GM12801 (cell line): ENCODE data around the gene GRIK5.

ENCODE experiments used
- TF ChIP-seq, protein P1 (sequence below): IDR thresholded peaks from one replicate; pipeline ENCODE4 v1.5.1; 2011; ENCODE audit warnings: control low read depth; ENCODE audit not compliant: insufficient read length; ENCODE audit errors: extremely low read depth

GRIK5 gene

DNA sequence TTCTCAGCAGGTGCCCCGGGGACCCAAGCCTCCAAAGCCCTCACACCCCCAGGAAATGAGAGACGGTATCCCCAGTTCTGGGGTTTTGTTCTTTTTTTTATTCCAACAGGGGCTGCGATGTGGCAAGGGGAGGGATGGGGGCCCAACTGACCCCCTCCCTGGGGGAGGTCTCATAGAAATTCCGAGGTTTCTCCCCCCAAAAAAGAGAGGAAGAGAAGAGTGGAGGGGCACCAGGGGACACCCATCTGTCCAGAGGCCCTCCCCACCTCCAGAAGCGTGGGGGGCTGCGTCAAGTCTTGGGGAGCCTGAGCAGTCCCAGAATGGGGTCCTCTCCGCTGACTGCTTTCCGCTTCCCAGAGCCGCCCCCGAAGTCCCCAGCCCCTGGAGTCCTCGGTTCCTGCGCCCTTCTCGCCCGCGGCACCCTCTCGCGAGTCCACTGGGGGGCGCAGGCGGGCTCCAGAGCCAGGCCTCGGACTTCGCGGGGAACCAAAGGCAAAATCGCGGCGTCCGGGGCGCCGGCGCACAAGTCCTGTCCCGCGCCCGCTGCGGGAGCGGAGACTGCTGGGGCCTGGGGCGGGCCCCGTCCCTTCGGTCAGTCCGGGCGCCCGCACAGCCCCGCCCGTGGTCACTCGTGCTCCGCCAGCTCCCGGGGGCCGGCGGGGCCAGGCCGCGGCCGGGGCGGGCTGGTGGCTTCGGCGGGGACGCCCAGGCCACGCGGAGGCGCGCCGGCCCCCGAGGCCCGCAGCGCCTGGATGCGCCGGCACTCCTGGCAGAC, 71.6 kb downstream of the GRIK5 start:
- TF ChIP-seq, protein P1, sequence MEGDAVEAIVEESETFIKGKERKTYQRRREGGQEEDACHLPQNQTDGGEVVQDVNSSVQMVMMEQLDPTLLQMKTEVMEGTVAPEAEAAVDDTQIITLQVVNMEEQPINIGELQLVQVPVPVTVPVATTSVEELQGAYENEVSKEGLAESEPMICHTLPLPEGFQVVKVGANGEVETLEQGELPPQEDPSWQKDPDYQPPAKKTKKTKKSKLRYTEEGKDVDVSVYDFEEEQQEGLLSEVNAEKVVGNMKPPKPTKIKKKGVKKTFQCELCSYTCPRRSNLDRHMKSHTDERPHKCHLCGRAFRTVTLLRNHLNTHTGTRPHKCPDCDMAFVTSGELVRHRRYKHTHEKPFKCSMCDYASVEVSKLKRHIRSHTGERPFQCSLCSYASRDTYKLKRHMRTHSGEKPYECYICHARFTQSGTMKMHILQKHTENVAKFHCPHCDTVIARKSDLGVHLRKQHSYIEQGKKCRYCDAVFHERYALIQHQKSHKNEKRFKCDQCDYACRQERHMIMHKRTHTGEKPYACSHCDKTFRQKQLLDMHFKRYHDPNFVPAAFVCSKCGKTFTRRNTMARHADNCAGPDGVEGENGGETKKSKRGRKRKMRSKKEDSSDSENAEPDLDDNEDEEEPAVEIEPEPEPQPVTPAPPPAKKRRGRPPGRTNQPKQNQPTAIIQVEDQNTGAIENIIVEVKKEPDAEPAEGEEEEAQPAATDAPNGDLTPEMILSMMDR = no peak

DNA sequence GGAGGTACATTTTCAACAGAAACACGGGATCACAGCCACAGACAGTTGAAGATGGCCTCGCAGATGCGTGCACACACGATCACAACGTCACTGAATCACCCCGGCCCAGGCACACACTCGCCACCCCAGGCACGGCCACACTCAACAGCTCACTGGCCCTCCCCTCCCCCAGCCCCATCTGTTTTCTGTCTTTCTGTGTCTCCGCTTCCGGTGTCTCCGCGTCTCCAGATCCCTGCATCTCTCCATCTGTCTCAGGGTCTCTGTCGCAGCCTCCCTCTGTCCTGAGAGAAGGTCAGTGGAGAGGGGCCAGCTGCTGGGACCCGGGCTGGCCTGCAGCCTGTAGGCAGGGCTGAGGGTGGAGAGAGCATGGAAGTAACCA, 72.2 kb downstream of the GRIK5 start:
- TF ChIP-seq, protein P1 = no peak

DNA sequence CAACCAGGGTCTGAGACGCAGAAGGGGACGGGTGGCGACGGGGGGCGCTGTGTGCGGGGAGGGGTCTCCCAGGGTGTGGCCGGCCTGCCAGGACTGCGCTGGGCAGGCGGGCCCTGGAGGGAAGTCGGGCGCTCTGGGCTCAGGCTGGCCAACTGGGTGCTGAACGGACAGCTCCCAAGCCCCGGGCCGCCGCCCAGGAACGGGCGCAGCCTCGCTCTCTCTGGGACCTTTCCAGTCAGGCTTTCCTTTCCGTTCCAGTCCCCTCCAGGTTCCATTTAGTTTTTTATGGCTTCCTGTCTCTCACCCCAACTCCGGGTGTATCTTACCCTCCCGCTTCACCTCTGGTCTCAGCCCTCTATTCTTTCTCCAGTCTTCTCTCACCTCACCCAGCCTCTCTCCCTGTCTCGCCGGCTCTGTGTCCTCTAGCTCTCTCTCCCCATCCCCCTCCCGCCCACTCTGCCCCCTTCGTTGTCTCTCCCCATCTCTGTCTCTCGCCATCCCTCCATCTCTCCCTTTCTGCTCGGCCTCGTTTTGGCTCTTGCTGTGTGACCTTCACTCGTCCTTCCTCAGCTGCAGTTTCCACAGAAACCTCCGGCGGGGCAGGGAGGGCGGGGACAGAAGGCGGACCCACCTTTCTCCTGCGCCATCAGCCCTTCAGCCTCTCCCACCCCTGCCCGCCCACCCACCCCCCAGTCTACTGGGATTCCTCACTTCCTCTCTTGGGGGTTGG, 72.7 kb downstream of the GRIK5 start:
- TF ChIP-seq, protein P1 = no peak

DNA sequence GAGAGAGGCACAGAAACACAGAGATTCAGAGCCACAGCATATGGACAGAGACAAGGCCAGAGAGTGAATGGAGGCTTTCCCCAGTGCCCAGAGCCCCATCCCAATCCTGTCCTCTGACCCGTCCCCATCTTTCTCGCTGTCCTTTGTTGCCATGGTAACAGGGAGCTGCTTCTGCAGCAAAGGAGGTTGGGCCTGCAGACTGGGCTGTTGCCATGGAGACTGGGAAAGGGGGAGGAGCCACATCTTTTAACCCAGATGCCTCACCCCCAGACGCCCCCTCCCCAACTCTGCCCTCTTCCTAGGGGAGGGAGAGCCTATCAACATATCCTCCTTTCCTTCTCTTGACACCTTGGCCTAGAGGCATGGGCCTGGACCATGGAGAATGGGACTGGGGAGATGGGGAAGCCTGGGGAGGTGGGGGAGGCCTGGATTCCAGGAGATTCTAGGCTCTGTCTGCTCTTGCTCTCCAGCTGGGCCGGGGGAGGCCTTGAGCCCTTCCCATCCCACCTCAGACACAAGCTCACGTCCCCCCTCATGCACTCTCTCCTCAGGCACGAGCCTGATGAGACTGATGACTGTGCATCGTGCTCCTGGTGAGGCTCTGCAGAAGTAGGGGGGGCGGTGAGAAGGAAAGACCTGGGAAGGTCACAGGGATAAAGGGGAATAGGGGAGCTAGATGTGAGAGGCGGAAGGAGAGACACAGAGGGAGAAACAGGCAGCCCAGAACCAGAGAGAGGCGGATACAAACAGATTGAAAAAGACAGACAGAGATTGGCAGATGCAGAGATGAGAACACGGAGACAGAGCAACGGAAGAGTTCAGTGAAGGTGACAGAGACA, 73.8 kb downstream of the GRIK5 start:
- TF ChIP-seq, protein P1 = no peak

DNA sequence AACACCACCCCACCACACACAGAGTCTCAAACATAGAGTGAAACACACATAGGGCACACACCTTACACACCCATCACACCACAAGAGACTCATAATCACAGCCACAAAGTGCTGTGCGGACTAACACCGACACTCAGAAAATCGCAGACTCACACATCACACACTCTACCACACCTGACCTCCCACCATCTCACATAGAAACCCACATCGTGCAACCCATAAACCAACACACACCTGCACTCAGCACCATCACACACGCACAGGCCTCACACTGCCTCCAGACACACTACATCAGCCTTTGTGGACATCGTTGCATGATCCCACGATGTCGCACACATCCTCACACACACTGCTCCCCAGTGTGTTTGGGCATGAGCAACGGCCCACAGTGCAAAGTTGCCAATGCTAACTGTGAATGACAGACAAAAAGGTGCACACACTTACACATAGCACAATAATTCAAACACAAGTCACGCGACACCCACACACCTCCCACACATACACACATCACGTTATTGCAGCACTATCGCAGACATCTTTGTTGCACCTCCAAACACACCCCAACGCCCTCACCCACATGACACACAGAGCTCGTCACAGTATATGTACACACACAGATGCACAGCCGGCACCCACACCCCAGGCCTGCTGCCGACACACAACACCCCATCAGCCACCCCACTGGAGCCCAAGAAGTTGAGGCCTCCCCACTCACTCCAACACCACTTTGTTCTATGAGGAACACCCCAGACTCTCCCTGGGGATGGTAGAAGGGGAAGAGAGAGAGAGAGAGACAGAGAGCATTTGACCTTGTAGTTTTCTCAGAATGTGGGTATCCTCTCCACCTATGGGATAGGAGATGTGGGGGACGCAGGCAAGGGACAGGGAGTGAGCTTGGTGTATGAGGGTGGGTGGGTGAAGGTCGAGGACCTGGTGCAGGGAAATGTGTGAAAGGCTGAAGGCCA, 74.7 kb downstream of the GRIK5 start:
- TF ChIP-seq, protein P1 = no peak

DNA sequence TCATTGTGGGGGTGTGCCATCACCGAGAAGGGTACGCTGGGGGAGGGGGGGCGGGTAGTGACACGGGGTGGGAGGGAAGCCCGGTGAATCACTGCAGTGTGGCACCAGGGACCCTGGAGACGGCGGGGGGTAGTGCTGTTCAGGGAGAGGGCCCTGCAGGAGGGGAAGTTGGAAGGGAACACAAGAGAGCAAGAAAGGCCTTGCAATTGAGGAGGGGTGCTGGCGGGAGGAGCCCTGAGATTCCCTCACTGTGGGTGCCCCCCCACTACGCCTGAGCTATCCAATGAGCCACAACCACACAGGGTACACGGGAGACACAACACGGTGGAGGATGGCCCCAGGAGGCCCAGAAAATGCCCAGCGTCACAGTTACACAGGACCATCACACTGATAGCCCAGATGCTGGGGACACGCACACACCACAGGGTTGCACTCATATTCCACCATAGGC, 75.5 kb downstream of the GRIK5 start:
- TF ChIP-seq, protein P1 = no peak
